ENCODE data around the gene SGCD. TPM values are rescaled to one million over a fixed set of nuclear protein-coding genes. Genes with fewer than 3 reads are reported as not detected.

SGCD gene
- total and polyA plus RNA-seq, 4 donors, result 7.8 to 32.5 (median 24.9) TPM

GRCh38 chr5:156466871-156467270 is 139.9 kb downstream of the SGCD start:
- H3K4me3 ChIP-seq (ENCODE audit: low read depth, low read length), result no peak overlapping the region
- H3K9me3 ChIP-seq (ENCODE audit: control insufficient read depth, insufficient read depth, low read length), result no peaks in the 10 kb centered on the region
- 100% methylated on average over 1 of the region's 3 CpGs for WGBS (ENCODE audit: insufficient coverage)
- no peaks in the 10 kb centered on the region for H3K27me3 ChIP-seq (ENCODE audit: control insufficient read depth, insufficient read depth, low read length)
- DNase-seq (ENCODE audit: low read depth in 4 of 6, low spot score in 6 of 6), result peak in 1 of 6 donors; percentile 54
- no peak overlapping the region for H3K27ac ChIP-seq (ENCODE audit: low read depth, low read length)
- H3K36me3 ChIP-seq (ENCODE audit: control insufficient read depth, insufficient read depth, low read length), result no peaks in the 10 kb centered on the region
- no peaks in the 10 kb centered on the region for H3K4me1 ChIP-seq (ENCODE audit: control insufficient read depth, insufficient read depth, low read length)

- Histone ChIP-seq H3K9me3 (ENCODE audit: control insufficient read depth, insufficient read depth, low read length) (no peaks in the 10 kb centered on the region), H3K4me3 (ENCODE audit: low read depth, low read length) (no peak overlapping the region), H3K36me3 (ENCODE audit: control insufficient read depth, insufficient read depth, low read length) (no peaks in the 10 kb centered on the region), H3K4me1 (ENCODE audit: control insufficient read depth, insufficient read depth, low read length) (peaks cover 7% of the 10 kb centered on the region), H3K27ac (ENCODE audit: low read depth, low read length) (no peak overlapping the region), H3K27me3 (ENCODE audit: control insufficient read depth, insufficient read depth, low read length) (no peaks in the 10 kb centered on the region)
- no peak for DNase-seq (ENCODE audit: low read depth in 4 of 6, low spot score in 6 of 6)
- WGBS (ENCODE audit: insufficient coverage), result 100% methylated on average over 2 of the region's 3 CpGs
These were observed 142.7 kb downstream of the SGCD start for GRCh38 chr5:156469636-156470035.

DNA sequence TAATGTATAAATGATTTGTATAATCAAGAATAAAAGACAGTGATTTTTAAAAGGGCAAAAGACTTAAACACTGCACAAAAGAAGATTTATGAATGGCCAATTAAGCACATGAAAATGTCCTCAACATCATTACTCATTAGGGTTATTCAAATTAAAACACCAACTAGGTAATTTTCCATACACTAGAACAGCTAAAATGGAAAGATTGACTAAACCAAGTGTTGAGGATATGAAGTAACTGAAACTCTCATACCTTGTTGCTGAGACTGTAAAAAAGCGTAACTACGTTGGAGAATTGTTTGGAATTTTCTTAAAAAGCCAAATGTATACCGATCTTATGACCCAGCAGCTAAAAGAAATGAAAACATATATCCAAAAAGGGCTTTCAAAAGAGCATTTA is 144.9 kb downstream of the SGCD start:
- Histone ChIP-seq H3K9me3 (ENCODE audit: control insufficient read depth, insufficient read depth, low read length) (no peaks in the 10 kb centered on the region), H3K27me3 (ENCODE audit: control insufficient read depth, insufficient read depth, low read length) (no peaks in the 10 kb centered on the region), H3K4me1 (ENCODE audit: control insufficient read depth, insufficient read depth, low read length) (peaks cover 14% of the 10 kb centered on the region), H3K4me3 (ENCODE audit: low read depth, low read length) (no peak overlapping the region), H3K27ac (ENCODE audit: low read depth, low read length) (no peak overlapping the region), H3K36me3 (ENCODE audit: control insufficient read depth, insufficient read depth, low read length) (no peaks in the 10 kb centered on the region)
- WGBS (ENCODE audit: insufficient coverage), result no CpG with 5 or more reads among the region's 3 CpGs
- DNase-seq (ENCODE audit: low read depth in 4 of 6, low spot score in 6 of 6), result no peak

GRCh38 chr5:156473269-156473908 is 146.4 kb downstream of the SGCD start:
- no peaks in the 10 kb centered on the region for H3K36me3 ChIP-seq (ENCODE audit: control insufficient read depth, insufficient read depth, low read length)
- H3K4me3 ChIP-seq (ENCODE audit: low read depth, low read length), result no peak overlapping the region
- H3K9me3 ChIP-seq (ENCODE audit: control insufficient read depth, insufficient read depth, low read length), result no peaks in the 10 kb centered on the region
- no peak overlapping the region for H3K27ac ChIP-seq (ENCODE audit: low read depth, low read length)
- H3K4me1 ChIP-seq (ENCODE audit: control insufficient read depth, insufficient read depth, low read length), result peaks cover 21% of the 10 kb centered on the region
- WGBS (ENCODE audit: insufficient coverage), result no CpG with 5 or more reads among the region's 7 CpGs
- no peak for DNase-seq (ENCODE audit: low read depth in 4 of 6, low spot score in 6 of 6)
- H3K27me3 ChIP-seq (ENCODE audit: control insufficient read depth, insufficient read depth, low read length), result no peaks in the 10 kb centered on the region

GRCh38 chr5:156474251-156474650 is 147.3 kb downstream of the SGCD start:
- H3K4me3 ChIP-seq (ENCODE audit: low read depth, low read length), result no peak overlapping the region
- peak in 4 of 6 donors; percentile 62 to 96 (median 74) for DNase-seq (ENCODE audit: low read depth in 4 of 6, low spot score in 6 of 6)
- no peaks in the 10 kb centered on the region for H3K9me3 ChIP-seq (ENCODE audit: control insufficient read depth, insufficient read depth, low read length)
- WGBS (ENCODE audit: insufficient coverage), result 55% methylated on average over 5 of the region's 5 CpGs
- no peaks in the 10 kb centered on the region for H3K36me3 ChIP-seq (ENCODE audit: control insufficient read depth, insufficient read depth, low read length)
- peaks cover 22% of the 10 kb centered on the region for H3K4me1 ChIP-seq (ENCODE audit: control insufficient read depth, insufficient read depth, low read length)
- H3K27me3 ChIP-seq (ENCODE audit: control insufficient read depth, insufficient read depth, low read length), result no peaks in the 10 kb centered on the region
- peak overlapping the region; percentile 40 for H3K27ac ChIP-seq (ENCODE audit: low read depth, low read length)

DNA sequence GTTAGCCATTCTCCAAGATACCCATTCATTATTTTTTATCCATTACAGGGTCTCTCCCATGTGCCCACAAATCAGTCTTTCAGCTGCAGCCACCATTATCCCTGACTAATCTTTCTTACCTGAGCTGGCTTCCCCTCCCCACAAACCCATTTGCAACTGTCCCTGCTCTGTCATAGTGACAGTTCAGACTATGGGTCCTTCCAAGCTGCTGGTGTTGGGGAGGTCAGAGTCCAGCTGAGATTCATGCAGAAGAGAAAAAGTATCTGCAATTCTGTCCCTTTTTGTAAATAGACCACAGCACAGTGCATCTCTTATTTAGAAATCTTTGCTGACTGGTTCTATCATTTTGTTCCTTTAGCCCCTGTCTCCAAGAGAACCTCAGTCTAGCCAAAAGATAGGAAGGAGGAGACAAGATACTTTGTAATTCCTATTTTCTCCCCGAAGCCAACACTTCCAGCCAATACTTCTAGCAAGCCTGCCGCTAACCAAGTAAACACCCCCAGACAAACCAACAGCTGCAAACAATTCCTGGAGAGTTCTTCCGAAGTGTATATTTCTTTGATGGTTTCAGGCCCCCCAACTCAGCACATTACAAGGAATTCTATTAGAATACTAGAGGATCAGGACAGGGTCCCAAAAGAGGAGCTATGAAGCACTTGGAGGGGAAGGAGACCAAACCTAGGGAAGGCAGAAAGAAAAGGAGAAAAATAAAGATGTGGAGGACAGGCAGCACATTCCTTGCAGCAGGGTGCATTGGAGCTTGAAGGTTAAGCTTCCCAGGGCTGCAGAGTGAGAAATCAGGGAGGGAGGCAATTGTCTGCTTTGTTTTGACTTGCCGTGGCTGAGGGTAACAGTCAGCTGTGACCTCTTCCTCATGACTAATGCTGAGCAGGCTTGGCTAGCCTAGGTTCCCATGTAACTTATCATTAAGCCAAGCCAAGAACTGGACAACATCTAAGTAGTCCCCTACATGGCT is 148.5 kb downstream of the SGCD start:
- Histone ChIP-seq H3K36me3 (ENCODE audit: control insufficient read depth, insufficient read depth, low read length) (no peaks in the 10 kb centered on the region), H3K9me3 (ENCODE audit: control insufficient read depth, insufficient read depth, low read length) (no peaks in the 10 kb centered on the region), H3K27me3 (ENCODE audit: control insufficient read depth, insufficient read depth, low read length) (no peaks in the 10 kb centered on the region), H3K27ac (ENCODE audit: low read depth, low read length) (peak overlapping the region; percentile 58), H3K4me3 (ENCODE audit: low read depth, low read length) (no peak overlapping the region), H3K4me1 (ENCODE audit: control insufficient read depth, insufficient read depth, low read length) (peaks cover 22% of the 10 kb centered on the region)
- WGBS (ENCODE audit: insufficient coverage), result 43% methylated on average over 1 of the region's 4 CpGs
- peak in 2 of 6 donors; percentile 58 to 72 for DNase-seq (ENCODE audit: low read depth in 4 of 6, low spot score in 6 of 6)

GRCh38 chr5:156476158-156476551 is 149.2 kb downstream of the SGCD start:
- Histone ChIP-seq H3K4me1 (ENCODE audit: control insufficient read depth, insufficient read depth, low read length) (peaks cover 22% of the 10 kb centered on the region), H3K4me3 (ENCODE audit: low read depth, low read length) (no peak overlapping the region), H3K36me3 (ENCODE audit: control insufficient read depth, insufficient read depth, low read length) (no peaks in the 10 kb centered on the region), H3K9me3 (ENCODE audit: control insufficient read depth, insufficient read depth, low read length) (no peaks in the 10 kb centered on the region), H3K27me3 (ENCODE audit: control insufficient read depth, insufficient read depth, low read length) (no peaks in the 10 kb centered on the region), H3K27ac (ENCODE audit: low read depth, low read length) (peak overlapping the region; percentile 58)
- no CpG with 5 or more reads among the region's 3 CpGs for WGBS (ENCODE audit: insufficient coverage)
- peak in 1 of 6 donors; percentile 16 for DNase-seq (ENCODE audit: low read depth in 4 of 6, low spot score in 6 of 6)

- Histone ChIP-seq H3K4me1 (ENCODE audit: control insufficient read depth, insufficient read depth, low read length) (peaks cover 22% of the 10 kb centered on the region), H3K27ac (ENCODE audit: low read depth, low read length) (peak overlapping the region; percentile 58), H3K27me3 (ENCODE audit: control insufficient read depth, insufficient read depth, low read length) (no peaks in the 10 kb centered on the region), H3K4me3 (ENCODE audit: low read depth, low read length) (no peak overlapping the region), H3K9me3 (ENCODE audit: control insufficient read depth, insufficient read depth, low read length) (no peaks in the 10 kb centered on the region), H3K36me3 (ENCODE audit: control insufficient read depth, insufficient read depth, low read length) (no peaks in the 10 kb centered on the region)
- DNase-seq (ENCODE audit: low read depth in 4 of 6, low spot score in 6 of 6), result peak in 2 of 6 donors; percentile 52 to 81
- no CpG with 5 or more reads among the region's 2 CpGs for WGBS (ENCODE audit: insufficient coverage)
These were observed 149.7 kb downstream of the SGCD start for GRCh38 chr5:156476678-156477077.

GRCh38 chr5:156477196-156477595 is 150.2 kb downstream of the SGCD start:
- no peak overlapping the region for H3K4me3 ChIP-seq (ENCODE audit: low read depth, low read length)
- H3K36me3 ChIP-seq (ENCODE audit: control insufficient read depth, insufficient read depth, low read length), result no peaks in the 10 kb centered on the region
- DNase-seq (ENCODE audit: low read depth in 4 of 6, low spot score in 6 of 6), result peak in 1 of 6 donors; percentile 42
- peak overlapping the region; percentile 44 for H3K27ac ChIP-seq (ENCODE audit: low read depth, low read length)
- H3K4me1 ChIP-seq (ENCODE audit: control insufficient read depth, insufficient read depth, low read length), result peaks cover 22% of the 10 kb centered on the region
- no peaks in the 10 kb centered on the region for H3K27me3 ChIP-seq (ENCODE audit: control insufficient read depth, insufficient read depth, low read length)
- WGBS (ENCODE audit: insufficient coverage), result no CpG with 5 or more reads among the region's 1 CpG
- H3K9me3 ChIP-seq (ENCODE audit: control insufficient read depth, insufficient read depth, low read length), result no peaks in the 10 kb centered on the region
